Erythroblast (primary cell): ENCODE data around the gene PVR.

Source experiments
- GATA1 ChIP-seq: IDR thresholded peaks from 2 replicates; pipeline ENCODE4 v1.6.1; 2011; ENCODE audit warnings: low read depth, mild to moderate bottlenecking, control low read depth, low read length, moderate library complexity
- POLR2A ChIP-seq: IDR thresholded peaks from 2 replicates; pipeline ENCODE4 v1.6.1; 2011; ENCODE audit warnings: mild to moderate bottlenecking, low read length

DNA sequence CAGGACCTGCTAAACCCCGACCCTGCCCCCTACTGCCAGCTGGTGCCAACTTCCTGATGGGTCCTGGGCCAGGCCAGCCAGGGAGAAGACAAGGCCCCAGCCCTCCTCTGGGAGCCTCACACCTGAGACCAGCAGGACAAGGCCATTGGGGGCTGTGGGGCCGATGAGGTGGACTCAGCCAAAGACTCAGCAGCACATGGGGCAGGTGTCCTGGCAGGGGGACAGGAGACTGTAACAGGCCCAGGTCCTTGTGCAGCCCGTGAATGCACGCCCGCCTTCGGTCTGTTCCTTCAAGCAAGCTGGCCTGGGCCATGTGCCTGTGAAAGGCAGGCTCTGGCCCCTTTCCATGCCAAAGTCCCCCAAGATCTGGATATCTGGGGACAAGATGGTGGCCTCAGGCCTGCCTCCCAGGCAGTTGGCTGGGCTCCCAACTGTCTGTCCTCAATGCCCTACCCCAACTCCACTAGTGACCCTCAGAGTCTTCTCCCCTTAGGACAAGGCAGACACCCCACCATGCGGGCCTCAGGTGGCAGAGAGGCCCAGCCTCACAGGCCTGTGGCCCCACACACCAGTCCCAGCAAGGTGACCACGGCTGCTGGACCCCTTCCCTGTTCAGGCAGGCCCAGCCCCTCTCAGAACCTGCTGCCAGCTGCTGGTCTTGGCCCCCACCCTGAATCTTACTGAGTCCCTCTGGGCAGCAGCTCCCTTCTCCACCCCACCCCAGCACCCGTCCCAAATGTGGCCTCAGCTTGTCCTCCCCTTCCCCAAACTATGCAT lies 39.9 kb downstream of the PVR start:
- TF ChIP-seq POLR2A (no peak), GATA1 (no peak)
